ENCODE measurements around the gene TPCN1. TPM values are rescaled to one million over a fixed set of nuclear protein-coding genes. Genes with fewer than 3 reads are reported as not detected.

The TPCN1 gene
- total RNA-seq, 1 experiment from 2014 or later, result 19.0 TPM

DNA sequence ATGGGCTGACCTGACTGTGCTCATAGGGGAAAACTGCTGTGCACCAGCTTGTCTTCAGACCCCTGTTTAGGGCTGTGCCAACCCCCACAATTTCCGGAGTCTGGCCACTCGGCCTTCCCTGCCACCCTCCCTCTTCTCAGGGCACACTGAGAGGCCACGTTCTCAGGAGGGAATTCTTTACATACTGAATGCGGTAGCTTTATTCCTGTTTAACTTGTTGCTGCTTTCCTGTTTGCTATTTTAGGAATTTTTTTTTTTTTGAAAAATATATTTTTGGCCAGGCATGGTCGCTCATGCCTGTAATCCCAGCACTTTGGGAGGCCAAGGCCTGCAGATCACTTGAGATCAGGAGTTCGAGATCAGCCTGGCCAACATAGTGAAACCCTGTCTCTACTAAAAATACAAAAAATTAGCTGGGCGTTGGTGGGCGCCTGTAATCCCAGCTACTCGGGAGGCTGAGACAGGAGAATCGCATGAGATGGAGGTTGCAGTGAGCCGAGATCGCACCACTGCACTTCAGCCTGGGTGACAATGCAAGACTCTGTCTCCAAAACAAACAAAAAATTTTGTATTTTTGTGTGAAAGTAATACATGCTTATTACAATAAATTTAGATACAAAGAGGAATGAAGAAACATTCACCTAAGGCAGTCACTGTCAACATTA lies 39.5 kb downstream of the TPCN1 start:
- no peak overlapping the region for H3K27ac ChIP-seq (ENCODE audit: low read length)
- intact Hi-C loops (cut with micrococcal nuclease), result no loop called here

DNA sequence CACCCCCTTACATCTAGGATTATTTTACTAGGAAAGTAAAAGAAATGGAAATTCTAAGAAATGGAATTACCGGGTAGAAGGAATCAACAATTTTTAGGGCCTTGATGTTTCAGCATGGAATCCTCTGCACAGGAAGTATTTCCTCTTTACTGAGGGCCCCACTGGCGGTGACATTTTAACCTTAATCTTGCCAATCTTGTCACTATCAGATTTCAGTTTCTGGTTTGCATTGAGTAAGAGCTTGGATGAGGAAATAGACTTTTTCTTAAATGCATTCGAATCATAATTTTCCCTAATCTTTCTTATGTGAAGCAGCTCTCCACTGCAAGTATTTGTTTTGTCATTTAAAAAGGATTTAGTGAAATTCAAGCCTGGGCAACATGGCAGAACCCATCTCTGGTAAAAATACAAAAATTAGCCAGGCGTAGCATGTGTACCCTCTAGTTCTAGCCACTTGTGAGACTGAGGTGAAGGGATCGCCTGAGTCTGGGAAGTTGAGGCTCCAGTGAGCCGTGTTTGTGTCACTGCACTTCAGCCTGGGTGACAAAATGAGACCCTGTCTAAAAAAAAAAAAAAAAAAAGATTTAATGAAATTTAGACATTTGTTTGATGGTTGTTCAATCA lies 40.7 kb downstream of the TPCN1 start:
- POLR2A ChIA-PET (ENCODE audit: unreplicated experiment), result interaction anchor here (0.7 kb wide), 1 partner anchor 34 kb away, joined by 4 read pairs; no protein-coding TSS in a partner anchor

More for the DNA sequence above, 39.5 kb downstream of the TPCN1 start:
- H3K9ac ChIP-seq (ENCODE audit: low read length), result no peak overlapping the region
- no TSS peak for BruUV-seq (replicated peaks)
- TF ChIP-seq EZH2 (IDR thresholded peaks at IDR 0.05; ENCODE audit: low read length, unreplicated experiment), result no peak
- no peak for TF ChIP-seq EZH2phosphoT487 (IDR thresholded peaks at IDR 0.05; ENCODE audit: borderline replicate concordance, low read length)
- TF ChIP-seq, protein P1, sequence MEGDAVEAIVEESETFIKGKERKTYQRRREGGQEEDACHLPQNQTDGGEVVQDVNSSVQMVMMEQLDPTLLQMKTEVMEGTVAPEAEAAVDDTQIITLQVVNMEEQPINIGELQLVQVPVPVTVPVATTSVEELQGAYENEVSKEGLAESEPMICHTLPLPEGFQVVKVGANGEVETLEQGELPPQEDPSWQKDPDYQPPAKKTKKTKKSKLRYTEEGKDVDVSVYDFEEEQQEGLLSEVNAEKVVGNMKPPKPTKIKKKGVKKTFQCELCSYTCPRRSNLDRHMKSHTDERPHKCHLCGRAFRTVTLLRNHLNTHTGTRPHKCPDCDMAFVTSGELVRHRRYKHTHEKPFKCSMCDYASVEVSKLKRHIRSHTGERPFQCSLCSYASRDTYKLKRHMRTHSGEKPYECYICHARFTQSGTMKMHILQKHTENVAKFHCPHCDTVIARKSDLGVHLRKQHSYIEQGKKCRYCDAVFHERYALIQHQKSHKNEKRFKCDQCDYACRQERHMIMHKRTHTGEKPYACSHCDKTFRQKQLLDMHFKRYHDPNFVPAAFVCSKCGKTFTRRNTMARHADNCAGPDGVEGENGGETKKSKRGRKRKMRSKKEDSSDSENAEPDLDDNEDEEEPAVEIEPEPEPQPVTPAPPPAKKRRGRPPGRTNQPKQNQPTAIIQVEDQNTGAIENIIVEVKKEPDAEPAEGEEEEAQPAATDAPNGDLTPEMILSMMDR (conservative IDR thresholded peaks at IDR 0.05; ENCODE audit: low read depth, low read length), result no peak
- H3K4me1 ChIP-seq (ENCODE audit: insufficient read depth, low read length), result peaks cover 6% of the 10 kb centered on the region
- no peaks in the 10 kb centered on the region for H3K27me3 ChIP-seq (ENCODE audit: low read length)
- DNase-seq (no peak), ATAC-seq (no peak)
- H3K4me3 ChIP-seq (ENCODE audit: low read length), result no peak overlapping the region
- no peaks in the 10 kb centered on the region for H4K20me1 ChIP-seq (ENCODE audit: low read length)
- no peaks in the 10 kb centered on the region for H3F3A ChIP-seq (ENCODE audit: low read length, unreplicated experiment)
- no peaks in the 10 kb centered on the region for H3K9me3 ChIP-seq (ENCODE audit: low read length)
- ChIA-PET CTCF (interaction anchor here (0.6 kb wide), 1 partner anchor 165 kb away, joined by 4 read pairs; no protein-coding TSS in a partner anchor), POLR2A (ENCODE audit: unreplicated experiment) (interaction anchor here (0.6 kb wide), 1 partner anchor 17 kb away, joined by 6 read pairs; no protein-coding TSS in a partner anchor)
- no peak overlapping the region for H3K4me2 ChIP-seq (ENCODE audit: low read length)
- H3K9me2 ChIP-seq (replicated peaks; ENCODE audit: low read length), result no peaks in the 10 kb centered on the region
- H3K79me2 ChIP-seq (ENCODE audit: low read length), result no peaks in the 10 kb centered on the region
- no peaks in the 10 kb centered on the region for H3K36me3 ChIP-seq (ENCODE audit: low read depth, low read length)
- H2AFZ ChIP-seq (ENCODE audit: low read length), result no peak overlapping the region

More for the DNA sequence above, 40.7 kb downstream of the TPCN1 start:
- Histone ChIP-seq H3K27ac (ENCODE audit: low read length) (no peak overlapping the region), H3K9me3 (ENCODE audit: low read length) (no peaks in the 10 kb centered on the region), H3K36me3 (ENCODE audit: low read depth, low read length) (no peaks in the 10 kb centered on the region), H3K27me3 (ENCODE audit: low read length) (no peaks in the 10 kb centered on the region), H3F3A (ENCODE audit: low read length, unreplicated experiment) (no peaks in the 10 kb centered on the region), H4K20me1 (ENCODE audit: low read length) (no peaks in the 10 kb centered on the region), H3K9ac (ENCODE audit: low read length) (no peak overlapping the region), H2AFZ (ENCODE audit: low read length) (no peak overlapping the region), H3K9me2 (replicated peaks; ENCODE audit: low read length) (no peaks in the 10 kb centered on the region), H3K79me2 (ENCODE audit: low read length) (no peaks in the 10 kb centered on the region), H3K4me3 (ENCODE audit: low read length) (no peak overlapping the region), H3K4me2 (ENCODE audit: low read length) (no peak overlapping the region), H3K4me1 (ENCODE audit: insufficient read depth, low read length) (peaks cover 6% of the 10 kb centered on the region)
- DNase-seq (no peak), ATAC-seq (no peak)
- TF ChIP-seq EZH2 (IDR thresholded peaks at IDR 0.05; ENCODE audit: low read length, unreplicated experiment), result no peak
- TF ChIP-seq, protein P1 (conservative IDR thresholded peaks at IDR 0.05; ENCODE audit: low read depth, low read length), result no peak
- TF ChIP-seq EZH2phosphoT487 (IDR thresholded peaks at IDR 0.05; ENCODE audit: borderline replicate concordance, low read length), result no peak
- BruUV-seq (replicated peaks), result no TSS peak
- intact Hi-C loops (cut with micrococcal nuclease), result no loop called here
- CTCF ChIA-PET, result no interaction called here

Measured in PC-3 (cell line).